Activated CD4-positive, alpha-beta memory T cell treated with anti-CD3 and anti-CD28 coated beads for 36 hours (primary cell): ENCODE results near the gene PRPF31. TPM values are rescaled to one million over a fixed set of nuclear protein-coding genes. Genes with fewer than 3 reads are reported as not detected.

ENCODE experiments used
- CTCF ChIA-PET: fragments of 350-600 bp; sonication (Branson Sonifier 250); formaldehyde crosslinking; loops from one replicate; lab custom pipeline; 2021; ENCODE audit warnings: antibody characterized with exemption, inconsistent platforms; lab: Charles Lee
- POLR2A ChIA-PET: fragments of 350-600 bp; sonication (Branson Sonifier 250); formaldehyde crosslinking; loops from one replicate; lab custom pipeline; 2021; ENCODE audit warnings: antibody characterized with exemption; lab: Charles Lee
- DNase-seq: peaks from one replicate; pipeline ENCODE4 v3.0.0-alpha.2; 2020
- H3K27ac Mint-ChIP-seq: one replicate; pipeline ENCODE4 v1.8.0; 2021; ENCODE audit warnings: mixed read lengths
- H3K27me3 Mint-ChIP-seq: one replicate; pipeline ENCODE4 v1.8.0; 2021; ENCODE audit warnings: mixed read lengths
- H3K36me3 Mint-ChIP-seq: one replicate; pipeline ENCODE4 v1.8.0; 2021; ENCODE audit warnings: mixed read lengths
- H3K4me1 Mint-ChIP-seq: one replicate; pipeline ENCODE4 v1.8.0; 2021; ENCODE audit warnings: low read depth, mixed read lengths
- H3K4me3 Mint-ChIP-seq: one replicate; pipeline ENCODE4 v1.8.0; 2021; ENCODE audit warnings: mild to moderate bottlenecking, mixed read lengths
- H3K9me3 Mint-ChIP-seq: one replicate; pipeline ENCODE4 v1.8.0; 2021; ENCODE audit warnings: mixed read lengths
- intact Hi-C: fragments of 100-400 bp; cut with micrococcal nuclease; formaldehyde crosslinking; loops from one replicate; pipeline ENCODE4 v1.15.1; 2023
- total RNA-seq, 2 experiments: library from RNA; stranded (reverse); gene quantifications; one replicate each; pipeline ENCODE4 v1.2.3, GENCODE V29; 2021

The PRPF31 gene
- total RNA-seq, 2 experiments from 2014 or later, result 74.4 to 74.6 TPM

DNA sequence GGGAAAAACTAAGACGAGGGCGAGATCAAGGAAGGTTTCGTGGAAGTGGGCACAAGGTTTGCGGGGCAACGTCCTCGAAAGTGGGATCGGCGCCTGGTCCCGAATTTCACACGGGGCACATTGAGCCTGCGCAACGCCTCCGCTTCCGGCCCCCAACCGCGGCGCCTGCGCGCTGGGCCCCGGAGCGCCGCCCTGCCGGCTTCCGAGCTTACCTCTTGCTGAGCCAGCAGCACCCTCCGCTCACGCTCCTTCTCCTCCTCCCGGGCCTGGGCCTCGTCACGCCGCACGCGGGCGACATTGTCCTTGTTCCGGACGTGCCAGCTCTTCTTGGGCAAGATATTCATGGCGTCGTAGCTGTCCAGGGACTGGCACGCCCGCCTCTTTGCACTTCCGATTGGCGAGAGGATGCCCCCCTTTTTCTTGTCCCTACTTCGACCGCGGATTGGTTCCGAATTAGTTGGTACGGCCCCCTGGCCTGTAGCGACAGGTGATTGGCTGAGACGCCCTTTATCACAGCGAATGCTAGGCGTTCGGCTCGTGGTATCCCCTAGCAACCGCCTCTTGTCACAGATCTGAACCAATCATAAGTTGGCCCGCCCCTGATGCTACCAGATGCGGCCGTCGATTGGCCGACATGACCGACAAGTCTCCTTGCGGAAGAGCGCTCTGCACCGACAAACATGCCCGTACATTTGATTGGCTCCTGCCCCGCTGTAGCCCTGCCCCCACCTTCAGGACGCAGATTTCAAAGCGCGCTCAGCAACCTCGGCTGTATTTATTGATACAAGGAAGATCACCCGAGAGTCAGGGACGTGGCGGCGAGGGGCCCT, 44.0 kb downstream of the PRPF31 start, which contains the start of gene LENG1:
Gene LENG1 (minus strand): TSS at position 370 of the 830 bp plus-strand sequence. CDS start 26 bp downstream, at position 344.
- Mint-ChIP-seq H3K36me3 (peaks cover 30% of the 10 kb centered on the region), H3K27me3 (peaks cover 3% of the 10 kb centered on the region), H3K4me1 (peaks cover 51% of the 10 kb centered on the region), H3K9me3 (no peaks in the 10 kb centered on the region), H3K4me3 (peak within 1 kb of the TSS; percentile 95), H3K27ac (peak within 1 kb of the TSS; percentile 98)
- ChIA-PET CTCF (interaction anchor here (0.9 to 2.5 kb wide), 9 partner anchors 9 to 107 kb away, joined by 3 to 11 read pairs (median 3); partner anchors contain the start of gene MBOAT7), POLR2A (interaction anchor here (0.6 to 2.6 kb wide), 11 partner anchors 14 to 51 kb away, joined by 3 to 16 read pairs (median 4); partner anchors contain the start of genes CNOT3, MBOAT7, PRPF31 and RPS9)
- peak; percentile 100 for DNase-seq
- intact Hi-C loops, result loop anchor here (1.0 to 5.0 kb wide), 7 partner anchors 22 to 288 kb away; partner anchors contain the start of genes CNOT3, LENG8, NDUFA3 and PRPF31

DNA sequence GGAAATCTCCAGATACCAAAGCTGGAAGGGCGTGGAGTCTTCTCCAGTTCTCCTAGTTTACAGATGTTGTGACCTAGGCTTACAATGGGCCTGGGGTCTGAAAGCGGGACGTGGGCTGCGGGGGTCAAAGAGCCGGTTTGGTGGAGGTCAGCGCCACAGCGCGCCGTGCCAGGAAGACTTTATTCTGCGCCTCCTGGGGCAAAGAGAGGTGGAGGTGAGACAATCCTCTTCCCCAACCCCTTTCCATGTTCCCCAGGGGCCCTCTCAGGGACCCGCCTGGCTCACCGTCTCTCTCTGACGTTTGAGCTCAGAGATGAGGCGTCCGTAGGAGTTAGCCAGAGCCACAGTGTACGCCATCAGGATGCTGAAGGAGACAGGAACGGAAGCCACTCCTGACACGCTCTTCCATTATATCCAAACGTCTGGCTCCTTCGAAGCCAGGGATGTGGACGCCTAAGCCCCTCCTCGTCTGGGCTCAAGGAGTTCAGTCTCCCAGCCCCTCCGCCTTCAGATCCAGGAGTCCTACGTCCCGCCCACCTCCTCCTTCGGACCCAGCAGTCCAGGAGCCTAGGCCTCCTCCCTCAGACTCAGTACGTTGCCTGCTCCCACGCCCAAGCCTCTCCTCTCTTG, 44.7 kb downstream of the PRPF31 start:
- Mint-ChIP-seq H3K4me1 (peaks cover 48% of the 10 kb centered on the region), H3K9me3 (no peaks in the 10 kb centered on the region), H3K27me3 (peaks cover 3% of the 10 kb centered on the region), H3K4me3 (peak overlapping the region; percentile 95), H3K27ac (peak overlapping the region; percentile 98), H3K36me3 (peaks cover 23% of the 10 kb centered on the region)
- CTCF ChIA-PET, result interaction anchor here (0.9 to 2.5 kb wide), 4 partner anchors 8 to 29 kb away, joined by 3 to 11 read pairs (median 6); partner anchors contain the start of gene MBOAT7
- intact Hi-C loops, result loop anchor here (2.0 kb wide), 1 partner anchor 51 kb away; no protein-coding TSS in a partner anchor
- POLR2A ChIA-PET, result interaction anchor here (0.9 to 2.6 kb wide), 7 partner anchors 22 to 50 kb away, joined by 4 to 16 read pairs (median 5); partner anchors contain the start of genes CNOT3, MBOAT7, PRPF31 and RPS9
- DNase-seq, result peak; percentile 37

DNA sequence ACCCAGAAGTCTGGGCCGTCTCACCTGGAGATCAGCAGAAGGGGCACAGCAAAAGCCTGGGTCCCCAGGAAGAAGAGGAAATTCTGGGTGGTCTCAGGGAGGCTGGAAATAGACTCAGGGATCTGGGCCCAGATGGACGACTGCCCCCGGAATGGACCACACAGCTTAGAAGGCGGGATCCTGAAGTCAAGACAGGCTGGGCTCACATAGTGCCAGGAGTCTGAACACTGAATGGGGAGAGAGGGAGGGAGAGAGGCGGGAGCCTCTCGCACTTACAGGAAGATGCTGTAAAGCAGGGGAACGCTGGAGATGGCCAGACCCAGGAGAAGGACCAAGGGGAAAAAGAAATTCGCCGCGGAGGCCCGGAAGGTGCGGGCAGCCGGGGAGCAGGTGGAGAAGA, 45.3 kb downstream of the PRPF31 start:
- Mint-ChIP-seq H3K4me3 (peak overlapping the region; percentile 95), H3K27ac (peak overlapping the region; percentile 98), H3K9me3 (no peaks in the 10 kb centered on the region), H3K4me1 (peaks cover 48% of the 10 kb centered on the region), H3K27me3 (peaks cover 3% of the 10 kb centered on the region), H3K36me3 (peaks cover 22% of the 10 kb centered on the region)
- ChIA-PET CTCF (interaction anchor here (0.9 to 2.5 kb wide), 4 partner anchors 7 to 29 kb away, joined by 3 to 11 read pairs (median 6); partner anchors contain the start of gene MBOAT7), POLR2A (interaction anchor here (0.8 to 2.6 kb wide), 5 partner anchors 22 to 50 kb away, joined by 3 to 16 read pairs (median 4); partner anchors contain the start of genes CNOT3, PRPF31 and TFPT)
- intact Hi-C loops, result loop anchor here (2.0 kb wide), 1 partner anchor 50 kb away; no protein-coding TSS in a partner anchor
- no peak for DNase-seq

DNA sequence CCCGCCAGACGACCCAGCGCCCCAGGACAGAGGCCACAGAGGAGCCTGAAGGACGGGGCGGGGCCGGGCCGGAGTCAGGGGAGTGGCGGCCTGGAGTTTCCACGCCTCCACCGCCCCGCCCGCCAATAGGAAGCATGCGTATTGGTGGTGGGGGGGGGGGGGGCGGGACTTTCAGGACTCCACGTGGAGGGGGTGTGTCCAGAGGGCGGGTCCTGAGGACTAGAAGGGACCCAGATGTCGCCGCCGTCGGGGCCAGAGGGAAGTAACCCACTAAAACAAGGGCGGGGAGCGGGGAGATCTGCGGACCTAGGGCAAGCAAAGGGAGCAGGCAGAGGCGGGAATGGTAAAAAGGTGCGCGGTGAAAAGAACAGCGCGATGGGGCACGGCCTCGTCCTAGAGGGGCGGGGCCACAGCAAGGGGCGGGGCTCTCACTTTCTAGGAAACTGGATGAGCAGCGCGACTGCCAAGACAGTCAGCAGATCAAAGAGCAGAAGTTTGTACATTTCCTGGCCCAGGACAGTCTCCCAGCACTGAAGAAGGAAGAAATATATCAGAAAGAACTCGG, 46.8 kb downstream of the PRPF31 start:
- Mint-ChIP-seq H3K4me3 (peak overlapping the region; percentile 71), H3K27ac (peak overlapping the region; percentile 10), H3K27me3 (peaks cover 3% of the 10 kb centered on the region), H3K9me3 (no peaks in the 10 kb centered on the region), H3K36me3 (peaks cover 11% of the 10 kb centered on the region), H3K4me1 (peaks cover 44% of the 10 kb centered on the region)
- ChIA-PET CTCF (no interaction called here), POLR2A (no interaction called here)
- DNase-seq, result peak; percentile 88
- intact Hi-C loops, result no loop called here

DNA sequence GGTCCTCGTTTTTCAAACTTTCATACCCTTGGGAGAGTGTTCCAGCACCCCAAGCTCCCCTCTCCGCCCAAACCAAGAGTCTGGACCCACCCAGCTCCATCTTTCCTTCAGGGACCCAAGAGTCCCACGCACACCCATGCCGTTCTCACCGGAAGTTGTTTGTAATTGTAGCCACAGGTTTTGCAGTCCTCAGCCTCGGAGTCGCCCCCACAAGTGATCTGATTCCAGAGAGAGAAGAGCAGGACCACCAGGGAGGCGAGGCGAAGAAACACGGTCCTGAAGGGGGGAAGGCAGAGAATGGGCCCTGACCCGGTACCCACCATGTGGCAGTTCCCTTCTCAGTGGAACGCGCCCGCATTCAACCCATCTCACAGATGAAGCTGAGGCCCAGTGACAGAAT, 47.3 kb downstream of the PRPF31 start:
- intact Hi-C loops, result no loop called here
- peaks cover 44% of the 10 kb centered on the region for H3K4me1 Mint-ChIP-seq
- H3K4me3 Mint-ChIP-seq, result peak overlapping the region; percentile 71
- POLR2A ChIA-PET, result no interaction called here
- CTCF ChIA-PET, result no interaction called here
- H3K27me3 Mint-ChIP-seq, result peaks cover 3% of the 10 kb centered on the region
- no peaks in the 10 kb centered on the region for H3K9me3 Mint-ChIP-seq
- H3K27ac Mint-ChIP-seq, result peak overlapping the region; percentile 10
- peaks cover 11% of the 10 kb centered on the region for H3K36me3 Mint-ChIP-seq
- no peak for DNase-seq

DNA sequence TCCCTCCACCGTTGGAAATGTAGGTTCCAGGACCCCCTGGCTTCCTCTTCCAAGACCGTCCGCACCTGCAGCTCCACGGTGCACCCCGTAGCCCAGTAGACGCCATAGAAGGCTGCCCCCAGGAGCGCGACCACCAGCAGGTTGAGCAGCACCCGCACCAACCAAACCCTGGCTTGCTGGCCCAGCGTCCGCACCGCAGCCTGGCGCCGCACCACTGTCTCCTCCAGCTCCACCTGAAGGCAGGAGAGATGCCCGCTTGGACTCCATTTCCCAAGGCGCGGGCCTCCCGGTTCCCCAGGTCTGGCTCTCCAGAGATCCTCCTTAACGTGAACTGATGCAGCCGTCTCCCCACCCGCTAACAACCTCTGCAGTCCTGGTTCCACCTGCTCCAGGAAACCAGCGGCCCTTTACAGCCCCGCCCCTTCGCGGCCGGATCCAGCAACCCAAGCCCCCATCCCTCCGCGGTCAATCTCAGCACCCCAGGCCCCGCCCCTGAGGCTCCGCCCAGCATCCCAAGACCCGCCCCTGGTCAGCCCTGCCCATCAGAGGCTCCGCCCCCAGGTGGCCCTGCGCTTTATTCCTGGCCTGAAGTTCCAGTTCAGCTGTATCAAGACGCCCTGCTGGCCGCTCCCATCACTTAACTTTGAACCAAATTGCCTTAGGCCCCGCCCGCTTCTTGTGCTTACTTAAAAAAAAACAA, 49.0 kb downstream of the PRPF31 start:
- DNase-seq, result peak; percentile 73
- no peaks in the 10 kb centered on the region for H3K9me3 Mint-ChIP-seq
- ChIA-PET CTCF (interaction anchor here (1.3 to 1.5 kb wide), 2 partner anchors 24 to 101 kb away, joined by 4 to 6 read pairs; no protein-coding TSS in a partner anchor), POLR2A (no interaction called here)
- peaks cover 34% of the 10 kb centered on the region for H3K4me1 Mint-ChIP-seq
- H3K36me3 Mint-ChIP-seq, result peaks cover 6% of the 10 kb centered on the region
- H3K4me3 Mint-ChIP-seq, result peak overlapping the region; percentile 17
- intact Hi-C loops, result no loop called here
- H3K27me3 Mint-ChIP-seq, result peaks cover 3% of the 10 kb centered on the region
- H3K27ac Mint-ChIP-seq, result no peak overlapping the region

DNA sequence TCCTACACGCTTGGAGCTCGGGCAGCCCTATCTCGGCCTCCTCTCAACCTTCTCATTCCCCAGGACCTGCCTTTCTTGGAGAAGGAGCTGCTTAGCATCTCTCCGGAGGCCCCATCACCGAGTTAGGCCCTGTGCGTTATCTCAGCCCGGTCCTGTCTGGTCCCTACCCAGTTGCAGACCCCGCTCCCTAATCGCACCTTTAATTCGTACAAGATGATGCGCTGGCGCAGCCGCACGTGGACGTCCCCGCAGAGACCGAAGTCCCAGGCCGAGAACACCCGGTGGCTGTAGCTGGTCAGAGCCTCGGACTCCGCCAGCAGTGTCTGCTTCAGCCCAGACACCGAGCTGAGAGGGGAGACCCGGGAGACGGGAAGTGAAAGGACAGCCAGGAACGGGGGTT, 49.7 kb downstream of the PRPF31 start:
- no peak for DNase-seq
- H3K4me3 Mint-ChIP-seq, result no peak overlapping the region
- intact Hi-C loops, result no loop called here
- no peak overlapping the region for H3K27ac Mint-ChIP-seq
- no peaks in the 10 kb centered on the region for H3K9me3 Mint-ChIP-seq
- no peaks in the 10 kb centered on the region for H3K36me3 Mint-ChIP-seq
- peaks cover 3% of the 10 kb centered on the region for H3K27me3 Mint-ChIP-seq
- peaks cover 32% of the 10 kb centered on the region for H3K4me1 Mint-ChIP-seq
- ChIA-PET POLR2A (no interaction called here), CTCF (interaction anchor here (1.5 kb wide), 1 partner anchor 101 kb away, joined by 4 read pairs; no protein-coding TSS in a partner anchor)

DNA sequence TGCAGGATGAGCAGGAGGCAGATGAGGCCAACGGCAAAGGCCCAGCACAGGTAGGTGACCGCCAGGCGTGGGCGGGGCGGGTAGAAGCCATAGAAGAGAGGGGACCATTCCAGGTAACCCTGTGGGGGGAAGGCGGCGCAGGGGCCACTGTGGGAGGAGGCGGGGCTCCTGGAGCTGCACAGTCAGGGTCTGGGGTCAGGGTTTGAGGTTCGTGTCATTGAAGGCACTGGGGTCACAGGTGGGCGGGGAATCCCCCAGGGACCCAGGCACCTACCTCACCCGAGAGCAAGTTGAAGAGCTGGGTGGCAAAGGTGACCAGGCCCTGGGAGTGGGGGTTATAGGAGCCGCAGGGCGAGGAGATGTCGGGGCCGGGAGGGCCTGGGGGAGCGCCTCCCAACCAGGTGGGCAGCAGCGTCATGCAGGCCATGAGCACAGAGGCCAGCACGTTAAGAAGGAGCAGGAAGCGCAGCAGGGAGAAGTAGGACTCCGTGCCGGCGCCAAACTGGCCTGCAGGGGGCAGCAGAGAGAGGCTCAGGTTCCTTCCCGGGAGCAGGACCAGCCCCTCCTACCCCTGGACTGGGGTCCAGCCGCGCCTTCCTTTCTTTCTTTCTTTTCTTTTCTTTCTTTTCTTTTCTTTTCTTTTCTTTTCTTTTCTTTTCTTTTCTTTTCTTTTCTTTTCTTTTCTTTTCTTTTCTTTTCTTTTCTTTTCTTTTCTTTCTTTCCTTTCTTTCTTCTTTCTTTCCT, 52.8 kb downstream of the PRPF31 start:
- H3K9me3 Mint-ChIP-seq, result no peaks in the 10 kb centered on the region
- peaks cover 8% of the 10 kb centered on the region for H3K4me1 Mint-ChIP-seq
- H3K27ac Mint-ChIP-seq, result no peak overlapping the region
- peak; percentile 94 for DNase-seq
- POLR2A ChIA-PET, result no interaction called here
- intact Hi-C loops, result loop anchor here (1.0 kb wide), 1 partner anchor 63 kb away; no protein-coding TSS in a partner anchor
- H3K4me3 Mint-ChIP-seq, result peak overlapping the region; percentile 5
- H3K27me3 Mint-ChIP-seq, result no peaks in the 10 kb centered on the region
- no peaks in the 10 kb centered on the region for H3K36me3 Mint-ChIP-seq
- CTCF ChIA-PET, result interaction anchor here (0.5 to 2.3 kb wide), 13 partner anchors 8 to 98 kb away, joined by 3 to 10 read pairs (median 3); partner anchors contain the start of genes LENG1 and MBOAT7

DNA sequence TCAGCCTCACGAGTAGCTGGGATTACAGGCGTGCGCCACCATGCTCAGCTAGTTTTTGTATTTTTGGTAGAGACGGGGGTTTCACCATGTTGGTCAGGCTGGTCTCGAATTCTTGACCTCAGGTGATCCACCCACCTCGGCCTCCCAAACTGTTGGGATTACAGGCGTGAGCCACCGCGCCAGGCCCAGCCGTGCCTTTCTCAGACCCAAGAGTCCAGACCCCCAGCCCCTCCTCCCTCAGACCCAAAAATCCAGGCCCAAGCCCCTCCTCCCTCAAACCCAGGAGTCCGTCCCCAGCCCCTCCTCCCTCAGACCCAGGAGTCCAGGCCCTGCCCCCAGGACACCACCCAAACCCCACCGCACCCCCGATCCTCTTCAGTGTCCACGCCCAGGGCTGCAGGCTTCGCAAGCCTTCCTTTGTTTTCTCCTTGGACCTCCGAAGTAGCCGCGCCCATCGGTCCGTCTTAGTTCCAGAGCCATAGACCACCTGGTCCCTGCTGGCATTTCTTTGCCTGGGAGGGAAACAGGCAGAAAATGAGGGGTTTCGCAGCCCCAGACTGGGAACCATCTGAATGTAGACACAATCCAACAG, 53.7 kb downstream of the PRPF31 start:
- H3K36me3 Mint-ChIP-seq, result no peaks in the 10 kb centered on the region
- no peak overlapping the region for H3K27ac Mint-ChIP-seq
- H3K4me1 Mint-ChIP-seq, result peaks cover 6% of the 10 kb centered on the region
- intact Hi-C loops, result no loop called here
- POLR2A ChIA-PET, result interaction anchor here (1.3 to 1.8 kb wide), 3 partner anchors 18 to 38 kb away, joined by 3 to 5 read pairs (median 3); no protein-coding TSS in a partner anchor
- no peaks in the 10 kb centered on the region for H3K9me3 Mint-ChIP-seq
- no peak for DNase-seq
- H3K4me3 Mint-ChIP-seq, result no peak overlapping the region
- H3K27me3 Mint-ChIP-seq, result no peaks in the 10 kb centered on the region
- CTCF ChIA-PET, result interaction anchor here (0.7 to 2.0 kb wide), 4 partner anchors 19 to 161 kb away, joined by 3 to 7 read pairs (median 5); no protein-coding TSS in a partner anchor
